SK-N-SH treated with all-trans-retinoic acid at 6 μM for 48 hours (cell line): ENCODE data around the gene PAX1.

Experiments used
- ATAC-seq: fragments of 200-7000 bp; cut with Tn5 transposase; 3 replicates; pipeline ENCODE4 v1.9.1; 2020; ENCODE audit warnings: mild to moderate bottlenecking, moderate library complexity
- ARNTL ChIP-seq: fragments of 450-650 bp; formaldehyde crosslinking; IDR thresholded peaks from 2 replicates; pipeline ENCODE4 v1.5.0; 2020; ENCODE audit warnings: low read depth, mild to moderate bottlenecking, moderate library complexity, borderline replicate concordance
- BACH2 ChIP-seq: fragments of 250-450 bp; sonication (Bioruptor Pico); IDR thresholded peaks from 2 replicates; pipeline ENCODE4 v1.9.0; 2021; ENCODE audit warnings: mild to moderate bottlenecking, borderline replicate concordance
- CSDC2 ChIP-seq: fragments of 250-450 bp; sonication (Bioruptor Pico); IDR thresholded peaks from 2 replicates; pipeline ENCODE4 v1.5.0; 2020; ENCODE audit warnings: mild to moderate bottlenecking, moderate library complexity
- CSRNP3 ChIP-seq: fragments of 250-450 bp; sonication (Bioruptor Pico); IDR thresholded peaks from 2 replicates; pipeline ENCODE4 v1.5.1; 2021; ENCODE audit warnings: mild to moderate bottlenecking, moderate library complexity
- ESRRG ChIP-seq: fragments of 250-450 bp; sonication (Bioruptor Pico); IDR thresholded peaks from 2 replicates; pipeline ENCODE4 v1.6.1; 2021; ENCODE audit warnings: mild to moderate bottlenecking
- GLIS3 ChIP-seq: fragments of 250-450 bp; sonication (Bioruptor Pico); IDR thresholded peaks from 2 replicates; pipeline ENCODE4 v1.5.0; 2020; ENCODE audit warnings: mild to moderate bottlenecking, moderate library complexity
- ISL1 ChIP-seq: fragments of 250-450 bp; sonication (Bioruptor Pico); IDR thresholded peaks from 2 replicates; pipeline ENCODE4 v2.1.2; 2022; ENCODE audit warnings: mild to moderate bottlenecking, moderate library complexity
- OSR1 ChIP-seq: fragments of 250-450 bp; sonication (Bioruptor Pico); IDR thresholded peaks from 2 replicates; pipeline ENCODE4 v1.8.0; 2022; ENCODE audit warnings: moderate library complexity, mild to moderate bottlenecking, inconsistent platforms
- PATZ1 ChIP-seq: fragments of 250-450 bp; sonication (Bioruptor Pico); IDR thresholded peaks from 2 replicates; pipeline ENCODE4 v1.8.0; 2020; ENCODE audit warnings: mild to moderate bottlenecking, moderate library complexity, borderline replicate concordance
- POU6F1 ChIP-seq: fragments of 250-450 bp; sonication (Bioruptor Pico); IDR thresholded peaks from 2 replicates; pipeline ENCODE4 v1.8.0; 2021; ENCODE audit warnings: low read depth, mild to moderate bottlenecking, moderate library complexity, borderline replicate concordance
- PPARA ChIP-seq: fragments of 250-450 bp; sonication (Bioruptor Pico); IDR thresholded peaks from 2 replicates; pipeline ENCODE4 v1.5.0; 2020; ENCODE audit warnings: mild to moderate bottlenecking, borderline replicate concordance
- SNAI2 ChIP-seq: fragments of 250-450 bp; sonication (Bioruptor Pico); IDR thresholded peaks from 2 replicates; pipeline ENCODE4 v1.5.0; 2020; ENCODE audit warnings: mild to moderate bottlenecking, moderate library complexity
- TOX ChIP-seq: fragments of 250-450 bp; sonication (Bioruptor Pico); IDR thresholded peaks from 2 replicates; pipeline ENCODE4 v1.8.0; 2021; ENCODE audit warnings: mild to moderate bottlenecking, moderate library complexity, borderline replicate concordance
- TSHZ2 ChIP-seq: fragments of 250-450 bp; sonication (Bioruptor Pico); IDR thresholded peaks from 2 replicates; pipeline ENCODE4 v1.5.0; 2020; ENCODE audit warnings: mild to moderate bottlenecking, moderate library complexity
- ZC3H10 ChIP-seq: fragments of 250-450 bp; sonication (Bioruptor Pico); IDR thresholded peaks from 2 replicates; pipeline ENCODE4 v1.5.1; 2021; ENCODE audit warnings: mild to moderate bottlenecking, moderate library complexity
- ZFP3 ChIP-seq: fragments of 250-450 bp; sonication (Bioruptor Pico); IDR thresholded peaks from 2 replicates; pipeline ENCODE4 v1.5.0; 2020; ENCODE audit warnings: mild to moderate bottlenecking, moderate library complexity
- ZFP30 ChIP-seq: fragments of 450-650 bp; formaldehyde crosslinking; IDR thresholded peaks from 2 replicates; pipeline ENCODE4 v1.5.0; 2022; ENCODE audit warnings: mild to moderate bottlenecking, moderate library complexity

Gene PAX1

GRCh38 chr20:21725892-21726291 is 20.4 kb downstream of the PAX1 start:
- no peak for TF ChIP-seq ARNTL (CRISPR knock-in tag)
- no peak for TF ChIP-seq ISL1 (CRISPR knock-in tag)
- no peak for TF ChIP-seq OSR1 (CRISPR knock-in tag)
- TF ChIP-seq CSDC2 (CRISPR knock-in tag), result no peak
- no peak for TF ChIP-seq TSHZ2
- no peak for TF ChIP-seq PATZ1 (CRISPR knock-in tag)
- TF ChIP-seq PPARA (CRISPR knock-in tag), result no peak
- no peak for TF ChIP-seq ZFP30
- no peak for TF ChIP-seq GLIS3 (CRISPR knock-in tag)
- TF ChIP-seq, all 23 proteins: peak for 0
- no peak for ATAC-seq

DNA sequence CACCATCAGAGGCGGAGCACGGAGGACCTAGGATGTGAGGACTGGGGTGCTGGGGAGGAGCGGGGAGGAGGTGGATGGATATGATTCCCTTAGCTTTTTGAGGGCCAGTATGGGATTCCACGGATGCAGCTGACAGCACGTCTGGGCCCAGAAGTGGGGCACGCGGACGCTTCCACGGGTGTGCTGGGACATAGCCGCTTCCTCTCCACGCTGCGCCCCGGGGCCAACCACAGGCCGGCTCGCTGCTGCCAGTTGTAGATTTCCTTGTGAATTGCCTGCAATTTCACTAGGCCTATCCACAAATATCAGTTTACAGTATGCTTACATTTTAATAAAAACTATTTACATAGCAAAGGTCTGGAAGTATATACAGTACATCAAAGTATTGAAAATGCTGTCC is 23.9 kb downstream of the PAX1 start:
- no peak for ATAC-seq
- TF ChIP-seq SNAI2 (no peak), ARNTL (CRISPR knock-in tag) (no peak), TOX (CRISPR knock-in tag) (no peak), BACH2 (CRISPR knock-in tag) (no peak), ISL1 (CRISPR knock-in tag) (no peak), PPARA (CRISPR knock-in tag) (no peak), ZC3H10 (CRISPR knock-in tag) (no peak), CSRNP3 (no peak), OSR1 (CRISPR knock-in tag) (no peak), CSDC2 (CRISPR knock-in tag) (no peak), POU6F1 (CRISPR knock-in tag) (no peak), ESRRG (CRISPR knock-in tag) (no peak), GLIS3 (CRISPR knock-in tag) (no peak), ZFP3 (CRISPR knock-in tag) (no peak), ZFP30 (no peak), PATZ1 (CRISPR knock-in tag) (no peak), TSHZ2 (no peak)
